Measurements from ENCODE around the gene ETFB.

ETFB gene

DNA sequence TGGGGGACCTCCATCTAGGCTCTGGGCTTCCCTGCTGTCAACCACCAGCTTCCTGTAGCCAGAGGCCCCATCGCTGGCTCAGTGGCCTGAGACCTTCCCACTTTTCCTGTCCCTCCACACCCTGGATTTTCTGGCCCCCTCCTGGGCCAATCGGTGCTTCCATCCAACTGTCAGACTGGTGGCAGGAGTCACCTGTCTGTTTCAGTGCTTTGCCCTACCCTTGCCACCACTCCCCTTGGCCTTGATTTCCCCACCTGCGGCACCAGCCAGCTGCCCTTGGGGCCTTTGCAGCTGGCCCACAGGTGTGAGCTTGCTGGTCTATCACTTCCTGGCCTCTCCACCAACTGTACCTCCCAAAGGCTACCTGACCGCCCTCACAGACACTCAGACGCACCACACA is 36.8 kb downstream of the ETFB start (continued):
- TF ChIP-seq ZNF510 (tag by site-specific recombination; IDR thresholded peaks at IDR 0.05; ENCODE audit: insufficient replicate concordance) (no peak), ZNF596 (tag by site-specific recombination; IDR thresholded peaks at IDR 0.05) (no peak), ZNF48 (tag by site-specific recombination; IDR thresholded peaks at IDR 0.05) (no peak), ZNF391 (tag by site-specific recombination; IDR thresholded peaks at IDR 0.05; ENCODE audit: borderline replicate concordance, low read depth) (no peak)
- TF ChIP-seq, protein P1, sequence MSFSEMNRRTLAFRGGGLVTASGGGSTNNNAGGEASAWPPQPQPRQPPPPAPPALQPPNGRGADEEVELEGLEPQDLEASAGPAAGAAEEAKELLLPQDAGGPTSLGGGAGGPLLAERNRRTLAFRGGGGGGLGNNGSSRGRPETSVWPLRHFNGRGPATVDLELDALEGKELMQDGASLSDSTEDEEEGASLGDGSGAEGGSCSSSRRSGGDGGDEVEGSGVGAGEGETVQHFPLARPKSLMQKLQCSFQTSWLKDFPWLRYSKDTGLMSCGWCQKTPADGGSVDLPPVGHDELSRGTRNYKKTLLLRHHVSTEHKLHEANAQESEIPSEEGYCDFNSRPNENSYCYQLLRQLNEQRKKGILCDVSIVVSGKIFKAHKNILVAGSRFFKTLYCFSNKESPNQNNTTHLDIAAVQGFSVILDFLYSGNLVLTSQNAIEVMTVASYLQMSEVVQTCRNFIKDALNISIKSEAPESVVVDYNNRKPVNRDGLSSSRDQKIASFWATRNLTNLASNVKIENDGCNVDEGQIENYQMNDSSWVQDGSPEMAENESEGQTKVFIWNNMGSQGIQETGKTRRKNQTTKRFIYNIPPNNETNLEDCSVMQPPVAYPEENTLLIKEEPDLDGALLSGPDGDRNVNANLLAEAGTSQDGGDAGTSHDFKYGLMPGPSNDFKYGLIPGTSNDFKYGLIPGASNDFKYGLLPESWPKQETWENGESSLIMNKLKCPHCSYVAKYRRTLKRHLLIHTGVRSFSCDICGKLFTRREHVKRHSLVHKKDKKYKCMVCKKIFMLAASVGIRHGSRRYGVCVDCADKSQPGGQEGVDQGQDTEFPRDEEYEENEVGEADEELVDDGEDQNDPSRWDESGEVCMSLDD (tag by site-specific recombination; IDR thresholded peaks at IDR 0.05) = no peak

DNA sequence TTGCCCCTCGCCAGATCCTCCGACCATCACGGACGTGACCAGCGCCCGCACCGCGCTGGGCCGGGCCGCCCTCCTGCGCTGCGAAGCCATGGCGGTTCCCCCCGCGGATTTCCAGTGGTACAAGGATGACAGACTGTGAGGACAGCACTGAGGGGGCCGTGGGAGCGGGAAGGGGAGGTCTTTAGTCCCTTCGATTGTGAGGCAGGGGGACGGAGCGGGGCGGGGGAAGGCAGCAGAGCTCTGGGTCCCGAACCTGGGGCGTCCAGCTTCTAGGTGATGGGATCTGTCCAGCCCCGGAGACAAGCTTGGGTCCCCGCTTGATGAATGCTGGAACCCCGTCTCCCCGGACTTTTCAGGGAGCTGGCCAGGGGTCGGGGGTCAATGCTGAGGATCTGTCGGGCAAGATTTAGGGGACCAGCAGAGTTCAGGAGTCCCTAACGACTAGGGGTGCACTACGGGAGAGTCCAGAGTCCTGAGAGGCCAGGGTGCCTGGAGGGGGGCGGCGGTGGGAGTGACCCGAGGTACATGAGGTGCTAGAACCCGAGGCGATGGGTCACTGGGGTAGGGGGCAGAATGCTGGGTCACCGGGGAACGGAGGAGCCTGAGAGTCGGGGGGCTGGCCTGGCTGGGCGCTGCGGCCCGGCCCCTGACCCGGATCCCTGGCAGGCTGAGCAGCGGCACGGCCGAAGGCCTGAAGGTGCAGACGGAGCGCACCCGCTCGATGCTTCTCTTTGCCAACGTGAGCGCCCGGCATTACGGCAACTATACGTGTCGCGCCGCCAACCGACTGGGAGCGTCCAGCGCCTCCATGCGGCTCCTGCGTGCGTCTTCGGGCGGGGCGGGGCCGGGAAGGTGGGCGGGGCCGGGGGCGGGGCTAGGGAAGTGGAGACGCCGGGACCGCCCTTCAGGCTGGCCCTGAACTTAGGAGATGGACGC is 38.9 kb downstream of the ETFB start:
- ChIA-PET POLR2A (interaction anchor here (2.4 kb wide), 1 partner anchor 13 kb away, joined by 9 read pairs; no protein-coding TSS in a partner anchor), CTCF (interaction anchor here (0.5 to 1.4 kb wide), 6 partner anchors 10 to 140 kb away, joined by 3 to 5 read pairs (median 3); no protein-coding TSS in a partner anchor)
- no peaks in the 10 kb centered on the region for H3K9me3 ChIP-seq (ENCODE audit: control insufficient read depth, insufficient read depth, low read depth, low read length)
- H3K4me3 ChIP-seq (ENCODE audit: low read depth, low read length) = peak overlapping the region; percentile 2; the same call in 1 of the 2 replicates
- no peaks in the 10 kb centered on the region for H3K36me3 ChIP-seq (ENCODE audit: control insufficient read depth in 2 of 2, insufficient read depth in 1 of 2, low read length in 2 of 2)
- H3K27ac ChIP-seq (ENCODE audit: extremely low read depth, low read depth, low read length) = no peak overlapping the region; the same call in 1 of the 2 replicates
- no peaks in the 10 kb centered on the region for H3K4me1 ChIP-seq (ENCODE audit: control insufficient read depth, insufficient read depth, low read length)
- TF ChIP-seq ZFP37 (tag by site-specific recombination; IDR thresholded peaks at IDR 0.05) (no peak), ZNF394 (tag by site-specific recombination; IDR thresholded peaks at IDR 0.05; ENCODE audit: borderline replicate concordance) (no peak), ZNF366 (tag by site-specific recombination; conservative IDR thresholded peaks at IDR 0.05) (no peak)

DNA sequence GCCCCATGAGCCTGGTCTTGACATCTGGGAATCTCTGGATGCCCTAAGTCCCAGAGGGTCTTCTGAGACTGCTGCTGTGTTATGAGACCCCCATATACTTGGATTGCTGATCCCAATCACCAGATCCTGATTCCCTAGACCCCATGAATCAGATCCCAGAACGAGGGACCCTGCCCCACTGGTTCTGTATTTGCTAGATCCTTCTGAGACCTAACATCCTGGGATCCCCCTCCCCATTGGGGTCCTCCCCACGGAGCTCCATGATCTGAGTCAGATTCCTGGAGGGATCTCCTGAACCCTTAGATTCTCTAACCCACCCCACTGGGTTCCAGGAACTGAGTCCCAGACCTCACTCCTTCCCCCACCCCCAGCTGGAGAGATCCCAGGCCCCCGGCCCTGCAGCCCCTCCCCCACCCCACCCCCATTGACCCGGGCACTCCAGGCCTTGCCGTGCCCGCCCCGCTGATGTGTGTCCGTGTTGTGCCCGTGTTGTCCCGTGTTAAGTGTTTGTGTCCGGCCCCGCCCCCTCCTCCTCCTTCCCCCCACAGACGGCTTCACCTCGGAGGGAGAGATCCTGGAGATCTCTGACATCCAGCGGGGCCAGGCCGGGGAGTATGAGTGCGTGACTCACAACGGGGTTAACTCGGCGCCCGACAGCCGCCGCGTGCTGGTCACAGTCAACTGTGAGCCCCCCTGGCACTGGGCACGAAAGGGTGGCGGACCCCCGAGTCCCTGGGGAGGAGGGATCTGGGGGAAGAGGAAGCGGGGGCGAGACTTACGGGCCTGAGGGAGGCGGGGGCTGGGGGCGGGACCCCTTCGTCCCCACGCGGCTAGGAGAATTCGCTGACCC is 39.7 kb downstream of the ETFB start:
- CTCF ChIA-PET = interaction anchor here (0.5 to 1.2 kb wide), 4 partner anchors 12 to 139 kb away, joined by 3 to 7 read pairs (median 4); no protein-coding TSS in a partner anchor
- H3K27ac ChIP-seq (ENCODE audit: extremely low read depth, low read depth, low read length) = no peak overlapping the region
- POLR2A ChIA-PET = no interaction called here
- H3K36me3 ChIP-seq (ENCODE audit: control insufficient read depth in 2 of 2, insufficient read depth in 1 of 2, low read length in 2 of 2) = no peaks in the 10 kb centered on the region
- no peaks in the 10 kb centered on the region for H3K9me3 ChIP-seq (ENCODE audit: control insufficient read depth, insufficient read depth, low read depth, low read length)
- TF ChIP-seq YY2 (tag by site-specific recombination; IDR thresholded peaks at IDR 0.05) = no peak
- TF ChIP-seq ZNF132 (tag by site-specific recombination; IDR thresholded peaks at IDR 0.05; ENCODE audit: borderline replicate concordance) = no peak
- no peak for TF ChIP-seq GLI4 (tag by site-specific recombination; IDR thresholded peaks at IDR 0.05)
- no peak for TF ChIP-seq ZNF558 (tag by site-specific recombination; IDR thresholded peaks at IDR 0.05)
- no peak for TF ChIP-seq GLIS2 (tag by site-specific recombination; IDR thresholded peaks at IDR 0.05)
- H3K4me1 ChIP-seq (ENCODE audit: control insufficient read depth, insufficient read depth, low read length) = no peaks in the 10 kb centered on the region
- no peak overlapping the region for H3K4me3 ChIP-seq (ENCODE audit: low read depth, low read length)

Measured in HEK293 (cell line).